Uterus (tissue), 2 donors: ENCODE results near the gene CSNK2A1.

Experiments used
- POLR2A ChIP-seq, 2 donors: fragments of 450-650 bp; IDR thresholded peaks; one replicate each; pipeline ENCODE4 v1.6.1; 2016; ENCODE audit warnings: antibody characterized with exemption in 2 of 2, mild to moderate bottlenecking in 1 of 2, moderate library complexity in 1 of 2
- TF ChIP-seq, protein P1 (sequence below), 4 experiments: fragments of 200-600 bp in 2 of 4; fragments of 450-650 bp in 2 of 4; sonication (generic) in 2 of 4; IDR thresholded peaks; one replicate each; pipeline ENCODE4 v1.5.1; 2016 to 2019; ENCODE audit warnings: antibody characterized with exemption in 4 of 4, mild to moderate bottlenecking in 2 of 4, moderate library complexity in 1 of 4

DNA sequence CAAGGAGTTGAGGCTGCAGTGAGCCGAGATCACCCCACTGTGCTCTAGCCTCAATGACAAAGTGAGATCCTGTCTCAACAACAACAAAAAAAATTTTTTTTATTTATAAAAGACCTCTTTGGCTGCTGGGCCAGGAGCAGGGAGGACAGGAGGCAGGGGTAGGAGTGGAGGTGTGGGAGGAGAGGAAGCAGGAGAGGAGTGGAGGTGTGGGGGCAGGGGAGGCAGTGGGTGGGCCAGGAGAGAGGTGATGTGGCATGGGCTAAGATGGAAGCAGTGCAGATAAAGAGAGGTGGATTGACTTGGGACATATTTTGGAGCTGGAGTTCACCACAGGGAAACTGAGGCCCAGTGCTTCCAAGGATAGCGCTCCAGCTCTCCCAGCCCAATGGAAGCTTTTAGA, 13.4 kb upstream of the CSNK2A1 start:
- TF ChIP-seq, protein P1, sequence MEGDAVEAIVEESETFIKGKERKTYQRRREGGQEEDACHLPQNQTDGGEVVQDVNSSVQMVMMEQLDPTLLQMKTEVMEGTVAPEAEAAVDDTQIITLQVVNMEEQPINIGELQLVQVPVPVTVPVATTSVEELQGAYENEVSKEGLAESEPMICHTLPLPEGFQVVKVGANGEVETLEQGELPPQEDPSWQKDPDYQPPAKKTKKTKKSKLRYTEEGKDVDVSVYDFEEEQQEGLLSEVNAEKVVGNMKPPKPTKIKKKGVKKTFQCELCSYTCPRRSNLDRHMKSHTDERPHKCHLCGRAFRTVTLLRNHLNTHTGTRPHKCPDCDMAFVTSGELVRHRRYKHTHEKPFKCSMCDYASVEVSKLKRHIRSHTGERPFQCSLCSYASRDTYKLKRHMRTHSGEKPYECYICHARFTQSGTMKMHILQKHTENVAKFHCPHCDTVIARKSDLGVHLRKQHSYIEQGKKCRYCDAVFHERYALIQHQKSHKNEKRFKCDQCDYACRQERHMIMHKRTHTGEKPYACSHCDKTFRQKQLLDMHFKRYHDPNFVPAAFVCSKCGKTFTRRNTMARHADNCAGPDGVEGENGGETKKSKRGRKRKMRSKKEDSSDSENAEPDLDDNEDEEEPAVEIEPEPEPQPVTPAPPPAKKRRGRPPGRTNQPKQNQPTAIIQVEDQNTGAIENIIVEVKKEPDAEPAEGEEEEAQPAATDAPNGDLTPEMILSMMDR (IDR thresholded peaks at IDR 0.05), result no peak
- no peak for TF ChIP-seq POLR2A (IDR thresholded peaks at IDR 0.05)
